Chondrocyte (in vitro differentiated cells): ENCODE results near the gene LTC4S. TPM values are rescaled to one million over a fixed set of nuclear protein-coding genes. Genes with fewer than 3 reads are reported as not detected.

Experiments
- DNase-seq: peaks from one replicate; pipeline ENCODE4 v3.0.0; 2021; ENCODE audit warnings: mixed read lengths, low spot score
- H3K27ac Mint-ChIP-seq: one replicate; pipeline ENCODE4 v1.8.0; 2021; ENCODE audit warnings: mild to moderate bottlenecking, moderate library complexity, mixed read lengths; ENCODE audit not compliant: unreplicated experiment
- H3K27me3 Mint-ChIP-seq: 2 replicates; pipeline ENCODE4 v1.8.0; 2021; ENCODE audit warnings: low read depth, mixed read lengths
- H3K36me3 Mint-ChIP-seq: 2 replicates; pipeline ENCODE4 v1.8.0; 2021; ENCODE audit warnings: low read depth, mixed read lengths
- H3K4me1 Mint-ChIP-seq: 2 replicates; pipeline ENCODE4 v1.8.0; 2021; ENCODE audit warnings: low read depth, mild to moderate bottlenecking, mixed read lengths
- H3K4me3 Mint-ChIP-seq: one replicate; pipeline ENCODE4 v1.8.0; 2021; ENCODE audit warnings: mild to moderate bottlenecking, moderate library complexity, mixed read lengths; ENCODE audit not compliant: unreplicated experiment
- H3K9me3 Mint-ChIP-seq: 2 replicates; pipeline ENCODE4 v1.8.0; 2021; ENCODE audit warnings: low read depth, mixed read lengths
- CTCF ChIP-seq: fragments of 200-600 bp; sonication (generic); IDR thresholded peaks from 2 replicates; pipeline ENCODE4 v1.5.0; 2021; ENCODE audit warnings: antibody characterized with exemption, mild to moderate bottlenecking, moderate library complexity
- total RNA-seq: library from RNA; stranded (reverse); gene quantifications from 3 replicates; pipeline ENCODE4 v1.2.1, GENCODE V29; 2021

Gene LTC4S
- total RNA-seq, 1 donor from 2014 or later: 1.2 TPM

- Mint-ChIP-seq H3K4me3 (peak within 1 kb of the TSS; percentile 91), H3K27ac (peak within 1 kb of the TSS; percentile 98), H3K27me3 (no peaks in the 10 kb centered on the region), H3K9me3 (no peaks in the 10 kb centered on the region), H3K36me3 (peaks cover 16% of the 10 kb centered on the region), H3K4me1 (peaks cover 62% of the 10 kb centered on the region)
- no peak for DNase-seq
- peak; percentile 61 for TF ChIP-seq CTCF
Observed at GRCh38 chr5:179820483-179821297, 26.9 kb downstream of the LTC4S start, which contains the start of gene SQSTM1. TSS of gene SQSTM1 (plus strand) at chr5:179820905. CDS start at chr5:179820937, 32 bp downstream.

GRCh38 chr5:179821298-179822058 is 27.7 kb downstream of the LTC4S start:
- H3K27ac Mint-ChIP-seq: peak overlapping the region; percentile 96
- H3K9me3 Mint-ChIP-seq: no peaks in the 10 kb centered on the region
- H3K36me3 Mint-ChIP-seq: peaks cover 16% of the 10 kb centered on the region
- TF ChIP-seq CTCF: peak; percentile 58
- H3K4me3 Mint-ChIP-seq: peak overlapping the region; percentile 91
- peak; percentile 98 for DNase-seq
- H3K4me1 Mint-ChIP-seq: peaks cover 62% of the 10 kb centered on the region
- no peaks in the 10 kb centered on the region for H3K27me3 Mint-ChIP-seq

- H3K4me1 Mint-ChIP-seq: peaks cover 66% of the 10 kb centered on the region
Observed at GRCh38 chr5:179822059-179822432, 28.3 kb downstream of the LTC4S start.

GRCh38 chr5:179822444-179822990 is 28.7 kb downstream of the LTC4S start:
- Mint-ChIP-seq H3K9me3 (no peaks in the 10 kb centered on the region), H3K4me1 (peaks cover 66% of the 10 kb centered on the region), H3K4me3 (peak overlapping the region; percentile 91), H3K27me3 (no peaks in the 10 kb centered on the region), H3K36me3 (peaks cover 21% of the 10 kb centered on the region), H3K27ac (peak overlapping the region; percentile 96)
- DNase-seq: no peak
- TF ChIP-seq CTCF: no peak

More at GRCh38 chr5:179822059-179822432, 28.3 kb downstream of the LTC4S start:
- H3K27me3 Mint-ChIP-seq: no peaks in the 10 kb centered on the region
- peak overlapping the region; percentile 96 for H3K27ac Mint-ChIP-seq
- peaks cover 20% of the 10 kb centered on the region for H3K36me3 Mint-ChIP-seq
- no peak for DNase-seq
- TF ChIP-seq CTCF: no peak
- H3K4me3 Mint-ChIP-seq: peak overlapping the region; percentile 91
- H3K9me3 Mint-ChIP-seq: no peaks in the 10 kb centered on the region
